ENCODE measurements around the gene HOXB7. TPM values are rescaled to one million over a fixed set of nuclear protein-coding genes. Genes with fewer than 3 reads are reported as not detected.
A peak's percentile ranks its signal among the peaks of the same experiment; 100 is the strongest.

HOXB7 gene
- polyA plus RNA-seq, 3 donors: not detected

DNA sequence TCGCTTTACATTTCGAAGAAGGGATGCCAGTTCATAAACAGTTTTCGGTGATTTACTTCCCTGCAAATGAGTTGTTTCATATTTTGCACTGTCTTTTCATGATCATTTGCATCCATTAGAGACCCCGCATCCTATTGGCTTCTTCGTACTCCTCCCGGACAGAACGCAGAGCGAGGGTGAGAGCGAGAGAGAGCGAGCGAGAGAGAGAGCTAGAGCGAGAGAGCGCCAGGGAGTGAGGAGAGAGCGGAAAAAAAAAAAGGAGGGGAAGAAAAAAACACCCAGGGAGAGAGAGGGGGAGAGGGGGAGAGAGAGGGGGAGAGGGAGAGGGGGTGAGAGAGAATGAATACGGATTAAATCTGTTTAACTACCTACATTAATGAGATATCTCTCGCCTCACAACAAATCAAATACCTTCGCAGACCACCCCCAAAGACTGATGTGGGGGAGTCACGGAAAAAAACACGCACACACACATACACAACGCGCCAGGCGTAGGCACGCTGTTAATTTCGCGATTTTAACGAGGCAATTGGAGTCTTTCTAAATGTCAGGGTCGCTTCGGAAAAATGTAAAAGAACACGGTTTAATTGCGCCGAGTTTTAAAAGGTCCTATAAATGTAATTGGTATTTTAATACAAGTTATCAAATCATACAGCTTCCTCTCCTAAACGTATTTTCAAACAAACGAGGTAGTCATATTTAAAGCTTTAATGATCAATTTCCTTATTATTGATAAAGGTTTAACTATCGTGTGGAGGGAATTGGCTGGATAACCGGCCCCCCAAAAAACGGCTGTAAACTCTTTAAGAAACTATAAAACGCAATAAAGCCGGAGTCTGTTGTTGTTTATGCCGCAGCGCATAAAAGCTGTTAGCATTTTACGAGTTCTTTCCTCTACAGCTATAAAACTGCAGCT, 4.5 kb upstream of the HOXB7 start, which contains the start of gene HOXB8:
TSS of gene HOXB8 (minus strand) at position 246 of the 916 bp plus-strand sequence. CDS start 588 bp downstream, outside the sequence.
- H3K27me3 Mint-ChIP-seq (ENCODE audit: low read depth in 3 of 3): peaks cover 97 to 99% (median 97%) of the 10 kb centered on the region in 3 donors
- TF ChIP-seq, protein P1, sequence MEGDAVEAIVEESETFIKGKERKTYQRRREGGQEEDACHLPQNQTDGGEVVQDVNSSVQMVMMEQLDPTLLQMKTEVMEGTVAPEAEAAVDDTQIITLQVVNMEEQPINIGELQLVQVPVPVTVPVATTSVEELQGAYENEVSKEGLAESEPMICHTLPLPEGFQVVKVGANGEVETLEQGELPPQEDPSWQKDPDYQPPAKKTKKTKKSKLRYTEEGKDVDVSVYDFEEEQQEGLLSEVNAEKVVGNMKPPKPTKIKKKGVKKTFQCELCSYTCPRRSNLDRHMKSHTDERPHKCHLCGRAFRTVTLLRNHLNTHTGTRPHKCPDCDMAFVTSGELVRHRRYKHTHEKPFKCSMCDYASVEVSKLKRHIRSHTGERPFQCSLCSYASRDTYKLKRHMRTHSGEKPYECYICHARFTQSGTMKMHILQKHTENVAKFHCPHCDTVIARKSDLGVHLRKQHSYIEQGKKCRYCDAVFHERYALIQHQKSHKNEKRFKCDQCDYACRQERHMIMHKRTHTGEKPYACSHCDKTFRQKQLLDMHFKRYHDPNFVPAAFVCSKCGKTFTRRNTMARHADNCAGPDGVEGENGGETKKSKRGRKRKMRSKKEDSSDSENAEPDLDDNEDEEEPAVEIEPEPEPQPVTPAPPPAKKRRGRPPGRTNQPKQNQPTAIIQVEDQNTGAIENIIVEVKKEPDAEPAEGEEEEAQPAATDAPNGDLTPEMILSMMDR (IDR thresholded peaks at IDR 0.05): no peak
- Histone ChIP-seq H3K9me3 (replicated peaks in 1 of 2; ENCODE audit: control insufficient read depth in 1 of 2, insufficient read depth in 1 of 2, low read length in 2 of 2) (peaks cover 9 to 50% of the 10 kb centered on the region in 2 donors), H3K27ac (ENCODE audit: low read depth in 1 of 2, low read length in 2 of 2) (no peak within 1 kb of the TSS), H3K79me2 (ENCODE audit: insufficient read depth, low read length) (no peaks in the 10 kb centered on the region), H3K4me3 (replicated peaks in 1 of 3; ENCODE audit: low read depth in 2 of 3, low read length in 3 of 3) (no peak within 1 kb of the TSS), H3K4me2 (replicated peaks; ENCODE audit: extremely low read depth, low read length, poor library complexity, severe bottlenecking) (no peak within 1 kb of the TSS), H4K20me1 (ENCODE audit: insufficient read depth, low read length) (no peaks in the 10 kb centered on the region), H3K4me1 (ENCODE audit: control insufficient read depth in 1 of 2, insufficient read depth in 2 of 2, low read length in 2 of 2) (peaks cover 31 to 37% of the 10 kb centered on the region in 2 donors), H2AFZ (ENCODE audit: insufficient read depth, low read depth, low read length, poor library complexity, severe bottlenecking) (no peak within 1 kb of the TSS), H3K9ac (ENCODE audit: insufficient read depth, low read length, poor library complexity, severe bottlenecking) (no peak within 1 kb of the TSS), H3K36me3 (replicated peaks in 1 of 2; ENCODE audit: control insufficient read depth in 1 of 2, insufficient read depth in 2 of 2, low read length in 2 of 2) (no peaks in the 10 kb centered on the region), H3K27me3 (ENCODE audit: control insufficient read depth in 2 of 2, insufficient read depth in 2 of 2, low read length in 2 of 2) (peaks cover 80 to 99% of the 10 kb centered on the region in 2 donors)
- peaks cover 38% of the 10 kb centered on the region for H3K4me1 Mint-ChIP-seq
- DNase-seq: no peak
- peaks cover 11 to 22% of the 10 kb centered on the region in 2 donors for H3K36me3 Mint-ChIP-seq
- peaks cover 0 to 42% (median 23%) of the 10 kb centered on the region in 7 donors for H3K9me3 Mint-ChIP-seq
- H3K27ac Mint-ChIP-seq: no peak within 1 kb of the TSS
- intact Hi-C loops (cut with micrococcal nuclease): loop anchor here in 1 of 2 donors (2.0 to 5.0 kb wide), 3 partner anchors 19 to 588 kb away; no protein-coding TSS in a partner anchor
- 0% methylated on average over 1 of the region's 41 CpGs for WGBS (ENCODE audit: insufficient coverage)
- peak within 1 kb of the TSS in 1 of 2 donors; percentile 84 for H3K4me3 Mint-ChIP-seq

DNA sequence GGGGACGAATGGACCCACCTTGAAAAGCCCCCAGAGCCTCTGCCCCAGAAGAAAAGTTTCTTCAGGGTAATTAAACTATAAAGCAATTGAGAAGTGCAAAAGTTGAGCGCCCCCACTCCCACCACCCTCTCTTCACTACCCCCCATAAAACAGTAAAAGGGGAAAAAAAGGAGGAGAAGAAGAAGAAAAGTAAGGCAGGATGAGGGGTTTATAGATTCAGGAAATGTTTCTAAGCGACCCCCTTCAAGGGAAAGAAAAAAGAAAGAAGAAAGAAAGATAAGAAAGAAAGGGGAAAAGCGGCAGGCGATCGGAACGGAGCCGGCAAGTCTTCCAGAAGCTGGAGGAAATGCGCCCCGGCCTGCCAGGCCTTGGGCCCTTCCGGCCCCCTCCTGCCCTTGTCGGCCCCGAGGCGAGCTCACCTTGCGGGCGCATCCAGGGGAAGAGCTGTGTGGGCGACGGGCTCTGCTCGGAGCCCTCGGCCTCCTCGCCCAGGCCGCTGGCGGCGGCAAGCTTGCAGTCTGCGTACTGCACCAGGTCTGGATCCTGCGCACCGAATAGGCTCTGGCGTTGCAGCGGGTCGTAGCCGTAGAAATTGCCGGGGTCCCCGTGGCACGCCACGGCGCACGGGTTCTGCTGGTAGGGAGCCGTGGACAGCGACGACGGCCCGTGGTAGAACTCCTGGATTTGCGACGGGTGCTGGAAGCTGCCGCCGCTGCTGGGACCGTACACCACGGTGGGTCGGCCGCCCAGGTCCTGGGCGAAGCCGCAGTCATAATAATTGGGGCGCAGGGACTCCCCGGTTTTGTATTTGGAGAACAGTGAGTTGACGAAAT, 3.3 kb upstream of the HOXB7 start:
- Mint-ChIP-seq H3K9me3 (peaks cover 0 to 49% (median 26%) of the 10 kb centered on the region in 7 donors), H3K27me3 (ENCODE audit: low read depth in 3 of 3) (peaks cover 98 to 99% (median 98%) of the 10 kb centered on the region in 3 donors), H3K36me3 (peaks cover 11 to 20% of the 10 kb centered on the region in 2 donors), H3K27ac (no peak overlapping the region), H3K4me3 (peak overlapping the region in 1 of 2 donors; percentile 68), H3K4me1 (peaks cover 41% of the 10 kb centered on the region)
- Histone ChIP-seq H3K9me3 (replicated peaks in 1 of 2; ENCODE audit: control insufficient read depth in 1 of 2, insufficient read depth in 1 of 2, low read length in 2 of 2) (peaks cover 9 to 52% of the 10 kb centered on the region in 2 donors), H3K9ac (ENCODE audit: insufficient read depth, low read length, poor library complexity, severe bottlenecking) (no peak overlapping the region), H3K36me3 (replicated peaks in 1 of 2; ENCODE audit: control insufficient read depth in 1 of 2, insufficient read depth in 2 of 2, low read length in 2 of 2) (no peaks in the 10 kb centered on the region), H2AFZ (ENCODE audit: insufficient read depth, low read depth, low read length, poor library complexity, severe bottlenecking) (no peak overlapping the region), H3K27me3 (ENCODE audit: control insufficient read depth in 2 of 2, insufficient read depth in 2 of 2, low read length in 2 of 2) (peaks cover 82 to 99% of the 10 kb centered on the region in 2 donors), H3K4me1 (ENCODE audit: control insufficient read depth in 1 of 2, insufficient read depth in 2 of 2, low read length in 2 of 2) (peaks cover 36 to 43% of the 10 kb centered on the region in 2 donors), H3K4me2 (replicated peaks; ENCODE audit: extremely low read depth, low read length, poor library complexity, severe bottlenecking) (no peak overlapping the region), H3K79me2 (ENCODE audit: insufficient read depth, low read length) (no peaks in the 10 kb centered on the region), H3K4me3 (replicated peaks in 1 of 3; ENCODE audit: low read depth in 2 of 3, low read length in 3 of 3) (no peak overlapping the region), H3K27ac (ENCODE audit: low read depth in 1 of 2, low read length in 2 of 2) (no peak overlapping the region), H4K20me1 (ENCODE audit: insufficient read depth, low read length) (no peaks in the 10 kb centered on the region)
- intact Hi-C loops (cut with micrococcal nuclease): loop anchor here in 1 of 2 donors (2.0 kb wide), 1 partner anchor 17 kb away; no protein-coding TSS in a partner anchor
- under 1% methylated on average over 53 of the region's 55 CpGs for WGBS (ENCODE audit: insufficient coverage)
- no peak for DNase-seq
- TF ChIP-seq, protein P1 (IDR thresholded peaks at IDR 0.05): no peak

Measured in CD14-positive monocyte (primary cell).